ENCODE results near the gene INSC. TPM values are rescaled to one million over a fixed set of nuclear protein-coding genes. Genes with fewer than 3 reads are reported as not detected.

The INSC gene
- total RNA-seq, 2 experiments from 2014 or later = not detected

DNA sequence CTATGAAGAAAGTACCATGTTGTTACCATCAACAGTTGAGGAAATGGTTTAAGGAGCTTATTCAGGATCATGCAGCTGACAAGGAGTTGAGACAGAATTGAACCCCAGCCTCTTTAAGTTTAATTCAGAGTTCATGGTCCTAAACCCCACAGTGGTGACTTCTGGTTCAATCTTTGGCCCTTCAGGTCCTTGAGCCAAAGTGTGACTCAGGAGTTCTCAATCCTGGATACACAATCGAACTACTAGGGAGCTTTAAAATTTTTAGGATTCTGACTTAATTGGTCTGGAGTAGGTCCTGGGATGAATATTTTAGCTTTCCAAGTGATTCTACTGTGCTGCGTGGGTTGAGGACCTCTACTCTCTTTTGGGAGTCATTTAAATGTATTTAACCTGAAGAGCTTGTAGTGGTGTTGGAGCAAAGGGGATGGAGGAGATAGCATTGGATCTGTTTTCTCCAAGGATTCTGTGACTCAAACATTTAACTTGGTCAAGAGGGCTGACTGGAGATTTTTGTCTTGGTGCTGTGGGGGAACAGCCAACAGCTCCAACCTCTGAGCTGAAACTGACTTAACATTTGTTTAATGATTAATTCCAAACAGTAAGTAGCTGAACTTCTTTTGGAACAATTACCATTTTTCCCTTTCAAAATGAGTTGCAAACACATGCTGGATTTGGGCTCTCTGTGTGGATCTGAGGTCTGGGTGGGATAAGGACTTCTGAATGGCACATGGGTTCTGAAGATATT, 80.1 kb downstream of the INSC start:
- Mint-ChIP-seq H3K27ac (no peak overlapping the region), H3K27me3 (peaks cover 2% of the 10 kb centered on the region), H3K4me1 (ENCODE audit: low read depth) (no peaks in the 10 kb centered on the region), H3K9me3 (no peaks in the 10 kb centered on the region), H3K36me3 (ENCODE audit: low read depth) (no peaks in the 10 kb centered on the region), H3K4me3 (no peak overlapping the region)
- H3K4me1 ChIP-seq (ENCODE audit: insufficient read depth, low read length) = no peaks in the 10 kb centered on the region
- TF ChIP-seq, protein P1, sequence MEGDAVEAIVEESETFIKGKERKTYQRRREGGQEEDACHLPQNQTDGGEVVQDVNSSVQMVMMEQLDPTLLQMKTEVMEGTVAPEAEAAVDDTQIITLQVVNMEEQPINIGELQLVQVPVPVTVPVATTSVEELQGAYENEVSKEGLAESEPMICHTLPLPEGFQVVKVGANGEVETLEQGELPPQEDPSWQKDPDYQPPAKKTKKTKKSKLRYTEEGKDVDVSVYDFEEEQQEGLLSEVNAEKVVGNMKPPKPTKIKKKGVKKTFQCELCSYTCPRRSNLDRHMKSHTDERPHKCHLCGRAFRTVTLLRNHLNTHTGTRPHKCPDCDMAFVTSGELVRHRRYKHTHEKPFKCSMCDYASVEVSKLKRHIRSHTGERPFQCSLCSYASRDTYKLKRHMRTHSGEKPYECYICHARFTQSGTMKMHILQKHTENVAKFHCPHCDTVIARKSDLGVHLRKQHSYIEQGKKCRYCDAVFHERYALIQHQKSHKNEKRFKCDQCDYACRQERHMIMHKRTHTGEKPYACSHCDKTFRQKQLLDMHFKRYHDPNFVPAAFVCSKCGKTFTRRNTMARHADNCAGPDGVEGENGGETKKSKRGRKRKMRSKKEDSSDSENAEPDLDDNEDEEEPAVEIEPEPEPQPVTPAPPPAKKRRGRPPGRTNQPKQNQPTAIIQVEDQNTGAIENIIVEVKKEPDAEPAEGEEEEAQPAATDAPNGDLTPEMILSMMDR (IDR thresholded peaks at IDR 0.05) = no peak
- peaks cover 0 to 2% of the 10 kb centered on the region in 2 experiments for H3K27me3 ChIP-seq (ENCODE audit: control insufficient read depth in 1 of 2, insufficient read depth in 2 of 2, low read length in 2 of 2)
- H3K27ac ChIP-seq (ENCODE audit: low read depth in 1 of 2, low read length in 2 of 2) = no peak overlapping the region
- no peaks in the 10 kb centered on the region for H3K36me3 ChIP-seq (ENCODE audit: insufficient read depth, low read length)
- no peak for ATAC-seq (ENCODE audit: poor library complexity)
- intact Hi-C loops (cut with DNase I, micrococcal nuclease) = no loop called here
- ChIA-PET CTCF (no interaction called here), POLR2A (no interaction called here)
- H3K9me3 ChIP-seq (ENCODE audit: control insufficient read depth in 1 of 2, insufficient read depth in 1 of 2, low read length in 2 of 2) = no peaks in the 10 kb centered on the region
- no peak for DNase-seq
- no peak overlapping the region for H3K4me3 ChIP-seq (ENCODE audit: low read length)

DNA sequence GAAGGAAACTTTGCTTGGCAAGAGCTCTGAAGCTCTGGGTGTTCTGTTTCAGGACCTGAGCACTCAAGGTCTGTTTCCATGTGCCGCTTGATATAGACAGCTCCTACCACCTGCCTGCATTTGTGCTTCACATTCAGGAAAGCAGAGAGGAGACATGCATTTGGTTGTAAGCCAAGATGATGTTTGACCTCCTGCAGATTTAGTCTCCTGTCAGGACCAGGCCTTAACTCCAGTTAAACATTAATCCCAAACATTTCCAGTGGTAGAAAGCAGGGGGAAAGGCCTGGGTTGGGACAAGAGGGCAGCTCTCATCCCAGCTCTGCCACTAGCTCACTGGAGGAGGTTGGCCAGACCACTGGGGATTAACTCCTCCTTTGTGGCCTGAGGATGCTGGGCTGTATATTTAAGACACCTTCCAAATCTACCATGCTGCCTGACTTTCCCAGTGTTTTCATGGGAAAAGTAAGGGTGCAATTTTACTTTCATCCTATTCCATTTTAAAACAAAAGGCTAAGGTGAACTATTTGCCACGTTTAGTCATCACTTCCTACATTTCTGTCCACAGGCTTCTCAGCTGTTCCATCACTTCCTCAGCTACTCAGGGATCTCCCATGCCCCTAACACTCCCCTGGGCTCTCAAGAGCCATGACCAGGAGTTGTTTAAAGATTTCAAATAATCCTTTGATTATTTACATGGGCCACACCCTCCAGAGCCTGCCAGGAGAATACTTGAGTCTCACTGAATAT, 80.9 kb downstream of the INSC start:
- Histone ChIP-seq H3K27ac (ENCODE audit: low read depth in 1 of 2, low read length in 2 of 2) (no peak overlapping the region), H3K9me3 (ENCODE audit: control insufficient read depth in 1 of 2, insufficient read depth in 1 of 2, low read length in 2 of 2) (no peaks in the 10 kb centered on the region), H3K36me3 (ENCODE audit: insufficient read depth, low read length) (no peaks in the 10 kb centered on the region), H3K4me1 (ENCODE audit: insufficient read depth, low read length) (no peaks in the 10 kb centered on the region), H3K4me3 (ENCODE audit: low read length) (no peak overlapping the region), H3K27me3 (ENCODE audit: control insufficient read depth in 1 of 2, insufficient read depth in 2 of 2, low read length in 2 of 2) (peaks cover 0 to 2% of the 10 kb centered on the region in 2 experiments)
- Mint-ChIP-seq H3K9me3 (no peaks in the 10 kb centered on the region), H3K36me3 (ENCODE audit: low read depth) (no peaks in the 10 kb centered on the region), H3K27me3 (no peaks in the 10 kb centered on the region), H3K4me1 (ENCODE audit: low read depth) (no peaks in the 10 kb centered on the region), H3K4me3 (no peak overlapping the region), H3K27ac (no peak overlapping the region)
- ChIA-PET CTCF (no interaction called here), POLR2A (no interaction called here)
- DNase-seq (no peak), ATAC-seq (ENCODE audit: poor library complexity) (no peak)
- TF ChIP-seq, protein P1 (IDR thresholded peaks at IDR 0.05) = no peak
- intact Hi-C loops (cut with DNase I, micrococcal nuclease) = no loop called here

DNA sequence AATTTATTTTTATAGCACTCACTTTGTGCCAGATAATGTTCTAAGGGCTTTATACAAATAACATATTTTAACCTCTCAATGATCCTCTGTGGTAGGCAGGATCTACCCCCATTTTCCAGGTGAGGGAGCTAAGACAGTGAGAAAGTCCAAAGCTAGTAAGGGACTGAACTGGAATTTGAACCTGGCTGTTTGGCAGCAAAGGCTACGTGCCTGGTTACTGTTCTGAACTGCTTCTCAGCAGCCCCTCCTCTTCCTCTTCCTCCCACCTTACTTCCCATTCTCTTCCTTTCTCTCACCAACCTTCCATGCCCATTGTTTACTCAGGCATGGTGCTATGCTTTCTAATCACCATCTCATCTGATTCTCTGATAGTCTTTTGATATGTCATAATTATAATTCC, 82.0 kb downstream of the INSC start:
- Histone ChIP-seq H3K27ac (ENCODE audit: low read depth in 1 of 2, low read length in 2 of 2) (no peak overlapping the region), H3K4me1 (ENCODE audit: insufficient read depth, low read length) (no peaks in the 10 kb centered on the region), H3K27me3 (ENCODE audit: control insufficient read depth in 1 of 2, insufficient read depth in 2 of 2, low read length in 2 of 2) (peaks cover 0 to 2% of the 10 kb centered on the region in 2 experiments), H3K9me3 (ENCODE audit: control insufficient read depth in 1 of 2, insufficient read depth in 1 of 2, low read length in 2 of 2) (no peaks in the 10 kb centered on the region), H3K4me3 (ENCODE audit: low read length) (no peak overlapping the region), H3K36me3 (ENCODE audit: insufficient read depth, low read length) (no peaks in the 10 kb centered on the region)
- no peak overlapping the region for H3K4me3 Mint-ChIP-seq
- TF ChIP-seq, protein P1 (IDR thresholded peaks at IDR 0.05) = no peak
- intact Hi-C loops (cut with DNase I, micrococcal nuclease) = no loop called here
- H3K4me1 Mint-ChIP-seq (ENCODE audit: low read depth) = no peaks in the 10 kb centered on the region
- CTCF ChIA-PET = no interaction called here
- DNase-seq = no peak
- H3K36me3 Mint-ChIP-seq (ENCODE audit: low read depth) = no peaks in the 10 kb centered on the region
- POLR2A ChIA-PET = no interaction called here
- no peaks in the 10 kb centered on the region for H3K9me3 Mint-ChIP-seq
- H3K27ac Mint-ChIP-seq = no peak overlapping the region
- no peaks in the 10 kb centered on the region for H3K27me3 Mint-ChIP-seq
- no peak for ATAC-seq (ENCODE audit: poor library complexity)
